GM12878 (cell line): ENCODE measurements around the gene VSIG8.

Experiments used
- BACH1 ChIP-seq: fragments of 450-650 bp; IDR thresholded peaks from 2 replicates; pipeline ENCODE4 v1.6.1; 2017; ENCODE audit warnings: mild to moderate bottlenecking, borderline replicate concordance
- CREB1 ChIP-seq: IDR thresholded peaks from 2 replicates; pipeline ENCODE4 v1.6.1; 2012; ENCODE audit warnings: low read depth, mild to moderate bottlenecking, inconsistent platforms
- CTCF ChIP-seq, 3 experiments: IDR thresholded peaks in 2 of 3; conservative IDR thresholded peaks in 1 of 3; 2 replicates each; pipeline ENCODE4 v1.5.1; 2011; ENCODE audit warnings: low read depth in 3 of 3, low read length in 3 of 3, mild to moderate bottlenecking in 3 of 3, control low read depth in 2 of 3, moderate library complexity in 2 of 3, inconsistent platforms in 1 of 3, mixed read lengths in 1 of 3; ENCODE audit not compliant: control insufficient read depth in 2 of 3, insufficient read depth in 1 of 3; ENCODE audit errors: extremely low read depth in 1 of 3
- CUX1 ChIP-seq: IDR thresholded peaks from 2 replicates; pipeline ENCODE4 v1.6.1; 2012; ENCODE audit warnings: improper control_type of control experiment, low read depth, low read length; ENCODE audit not compliant: insufficient replicate concordance
- GABPA ChIP-seq: IDR thresholded peaks from 2 replicates; pipeline ENCODE4 v1.6.1; 2014; ENCODE audit warnings: antibody characterized with exemption, low read depth, mild to moderate bottlenecking, inconsistent platforms
- GATAD2B ChIP-seq: fragments of 450-650 bp; conservative IDR thresholded peaks from 2 replicates; pipeline ENCODE4 v1.6.1; 2017; ENCODE audit warnings: low read depth, mild to moderate bottlenecking, moderate library complexity
- KAT2A ChIP-seq: conservative IDR thresholded peaks from 2 replicates; pipeline ENCODE4 v1.6.1; 2011; ENCODE audit warnings: low read depth, low read length; ENCODE audit not compliant: control insufficient read depth
- KDM1A ChIP-seq: fragments of 200-600 bp; sonication (generic); IDR thresholded peaks from 2 replicates; pipeline ENCODE4 v1.6.1; 2016; ENCODE audit warnings: borderline replicate concordance
- PBX3 ChIP-seq: IDR thresholded peaks from 2 replicates; pipeline ENCODE4 v1.6.1; 2011; ENCODE audit warnings: mild to moderate bottlenecking, low read depth, low read length, moderate library complexity; ENCODE audit not compliant: insufficient replicate concordance
- POLR2A ChIP-seq: IDR thresholded peaks from 2 replicates; pipeline ENCODE4 v1.6.1; 2011; ENCODE audit warnings: low read depth, mild to moderate bottlenecking, low read length
- RAD21 ChIP-seq: IDR thresholded peaks from 2 replicates; pipeline ENCODE4 v1.6.1; 2011; ENCODE audit warnings: mild to moderate bottlenecking, low read depth, low read length, moderate library complexity; ENCODE audit not compliant: insufficient read depth
- SIN3A ChIP-seq: IDR thresholded peaks from 2 replicates; pipeline ENCODE4 v1.6.1; 2012; ENCODE audit warnings: low read depth, low read length, improper control_type of control experiment
- YY1 ChIP-seq: IDR thresholded peaks from 2 replicates; pipeline ENCODE4 v1.6.1; 2011; ENCODE audit warnings: low read depth, mild to moderate bottlenecking, low read length
- ZNF274 ChIP-seq: IDR thresholded peaks from one replicate; pipeline ENCODE4 v1.8.0; 2011; ENCODE audit not compliant: insufficient read length, insufficient read depth

- TF ChIP-seq CTCF (IDR thresholded peaks at IDR 0.05 in 2 of 3, conservative IDR thresholded peaks at IDR 0.05 in 1 of 3; ENCODE audit: control insufficient read depth in 2 of 3, extremely low read depth in 1 of 3, insufficient read depth in 1 of 3, low read depth in 3 of 3, low read length in 3 of 3), result no peak
- no peak for TF ChIP-seq POLR2A
- no peak for TF ChIP-seq GABPA
- no peak for TF ChIP-seq RAD21
- no peak for TF ChIP-seq KAT2A
- no peak for TF ChIP-seq ZNF274
- no peak for TF ChIP-seq SIN3A
- no peak for TF ChIP-seq PBX3
- no peak for TF ChIP-seq BACH1
- TF ChIP-seq YY1, result no peak
- TF ChIP-seq GATAD2B, result no peak
- TF ChIP-seq KDM1A, result no peak
- TF ChIP-seq CREB1, result no peak
- TF ChIP-seq CUX1, result no peak
These were observed 15.4 kb upstream of the VSIG8 start for GRCh38 chr1:159877695-159878444.
